ENCODE data around the gene ARRB1. TPM values are rescaled to one million over a fixed set of nuclear protein-coding genes. Genes with fewer than 3 reads are reported as not detected.

The ARRB1 gene
- polyA plus RNA-seq, 1 of the 3 experiments (the other 2 are of a cell fraction) = 7.0 TPM

DNA sequence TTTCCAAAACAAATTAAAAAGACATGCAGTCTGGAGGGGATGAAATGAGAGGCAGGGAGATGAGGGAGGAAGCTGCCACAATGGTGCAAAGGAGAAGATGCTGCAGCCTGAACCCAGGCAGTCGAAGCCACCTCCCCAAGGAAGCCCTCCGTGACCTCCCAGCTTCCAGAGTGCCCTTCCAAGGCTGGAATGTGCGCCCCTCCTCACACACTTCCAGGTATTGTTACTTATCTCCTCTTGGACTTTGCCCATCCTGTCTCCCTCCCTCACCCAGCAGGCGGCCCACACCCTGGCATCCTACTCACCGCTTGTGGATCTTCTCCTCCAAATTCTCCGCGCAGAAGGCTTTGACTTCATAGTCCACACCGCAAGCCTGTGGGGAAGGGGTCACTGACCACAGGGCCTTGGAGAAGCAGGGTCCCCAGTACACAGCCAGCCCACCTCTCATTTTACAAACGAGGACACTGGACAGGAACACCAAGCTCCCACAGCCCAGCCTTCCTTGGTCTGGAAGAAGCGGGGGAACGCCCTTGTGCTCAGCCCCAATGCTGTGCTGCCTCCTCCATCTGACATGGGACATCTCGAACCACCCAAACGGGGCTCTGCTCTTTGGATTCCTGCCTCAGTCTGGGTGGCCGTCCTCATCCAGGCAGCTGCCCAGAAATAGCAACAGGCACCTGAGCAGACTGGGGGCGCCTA lies 70.5 kb downstream of the ARRB1 start:
- TF ChIP-seq EZH2phosphoT487 (IDR thresholded peaks at IDR 0.05; ENCODE audit: borderline replicate concordance, low read depth) (no peak), NFIC (IDR thresholded peaks at IDR 0.05; ENCODE audit: borderline replicate concordance) (no peak), FOXM1 (IDR thresholded peaks at IDR 0.05; ENCODE audit: low read depth) (no peak), MXI1 (IDR thresholded peaks at IDR 0.05; ENCODE audit: low read depth, low read length) (no peak), EP300 (IDR thresholded peaks at IDR 0.05; ENCODE audit: borderline replicate concordance in 1 of 2, low read depth in 1 of 2, low read length in 1 of 2) (no peak), TEAD4 (IDR thresholded peaks at IDR 0.05; ENCODE audit: borderline replicate concordance, insufficient read depth) (no peak), ELF1 (IDR thresholded peaks at IDR 0.05) (no peak), TAF1 (IDR thresholded peaks at IDR 0.05; ENCODE audit: borderline replicate concordance, low read depth, low read length) (no peak), MEF2A (IDR thresholded peaks at IDR 0.05; ENCODE audit: borderline replicate concordance, low read depth) (no peak), JUND (IDR thresholded peaks at IDR 0.05) (no peak), POLR2AphosphoS5 (IDR thresholded peaks at IDR 0.05; ENCODE audit: low read depth, low read length) (no peak)
- TF ChIP-seq, protein P1, sequence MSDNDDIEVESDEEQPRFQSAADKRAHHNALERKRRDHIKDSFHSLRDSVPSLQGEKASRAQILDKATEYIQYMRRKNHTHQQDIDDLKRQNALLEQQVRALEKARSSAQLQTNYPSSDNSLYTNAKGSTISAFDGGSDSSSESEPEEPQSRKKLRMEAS (IDR thresholded peaks at IDR 0.05; ENCODE audit: low read depth) = no peak
- TF ChIP-seq, protein P2, sequence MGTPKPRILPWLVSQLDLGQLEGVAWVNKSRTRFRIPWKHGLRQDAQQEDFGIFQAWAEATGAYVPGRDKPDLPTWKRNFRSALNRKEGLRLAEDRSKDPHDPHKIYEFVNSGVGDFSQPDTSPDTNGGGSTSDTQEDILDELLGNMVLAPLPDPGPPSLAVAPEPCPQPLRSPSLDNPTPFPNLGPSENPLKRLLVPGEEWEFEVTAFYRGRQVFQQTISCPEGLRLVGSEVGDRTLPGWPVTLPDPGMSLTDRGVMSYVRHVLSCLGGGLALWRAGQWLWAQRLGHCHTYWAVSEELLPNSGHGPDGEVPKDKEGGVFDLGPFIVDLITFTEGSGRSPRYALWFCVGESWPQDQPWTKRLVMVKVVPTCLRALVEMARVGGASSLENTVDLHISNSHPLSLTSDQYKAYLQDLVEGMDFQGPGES (IDR thresholded peaks at IDR 0.05; ENCODE audit: low read depth, low read length) = no peak
- TF ChIP-seq, protein P3, sequence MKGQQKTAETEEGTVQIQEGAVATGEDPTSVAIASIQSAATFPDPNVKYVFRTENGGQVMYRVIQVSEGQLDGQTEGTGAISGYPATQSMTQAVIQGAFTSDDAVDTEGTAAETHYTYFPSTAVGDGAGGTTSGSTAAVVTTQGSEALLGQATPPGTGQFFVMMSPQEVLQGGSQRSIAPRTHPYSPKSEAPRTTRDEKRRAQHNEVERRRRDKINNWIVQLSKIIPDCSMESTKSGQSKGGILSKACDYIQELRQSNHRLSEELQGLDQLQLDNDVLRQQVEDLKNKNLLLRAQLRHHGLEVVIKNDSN (IDR thresholded peaks at IDR 0.05; ENCODE audit: borderline replicate concordance, low read depth) = no peak
- TF ChIP-seq, protein P4, sequence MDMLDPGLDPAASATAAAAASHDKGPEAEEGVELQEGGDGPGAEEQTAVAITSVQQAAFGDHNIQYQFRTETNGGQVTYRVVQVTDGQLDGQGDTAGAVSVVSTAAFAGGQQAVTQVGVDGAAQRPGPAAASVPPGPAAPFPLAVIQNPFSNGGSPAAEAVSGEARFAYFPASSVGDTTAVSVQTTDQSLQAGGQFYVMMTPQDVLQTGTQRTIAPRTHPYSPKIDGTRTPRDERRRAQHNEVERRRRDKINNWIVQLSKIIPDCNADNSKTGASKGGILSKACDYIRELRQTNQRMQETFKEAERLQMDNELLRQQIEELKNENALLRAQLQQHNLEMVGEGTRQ (IDR thresholded peaks at IDR 0.05; ENCODE audit: borderline replicate concordance, low read depth, low read length) = no peak
- Histone ChIP-seq H3K36me3 (replicated peaks in 1 of 2; ENCODE audit: control insufficient read depth in 1 of 2, insufficient read depth in 2 of 2, low read length in 1 of 2) (peaks cover 0 to 5% of the 10 kb centered on the region in 2 experiments), H3K9ac (no peak overlapping the region), H3K4me1 (ENCODE audit: control insufficient read depth in 1 of 2, insufficient read depth in 2 of 2, low read depth in 1 of 2, low read length in 1 of 2) (peaks cover 0 to 17% of the 10 kb centered on the region in 2 experiments; a peak in 1 of 4 replicates), H3K27ac (ENCODE audit: low read depth in 2 of 2, low read length in 1 of 2) (peak overlapping the region in 1 of 2 experiments; percentile 62; a peak in 2 of 4 replicates), H3K9me3 (no peaks in the 10 kb centered on the region), H2AFZ (ENCODE audit: low read depth) (no peak overlapping the region), H3K27me3 (ENCODE audit: insufficient read depth) (no peaks in the 10 kb centered on the region), H3K9me2 (no peaks in the 10 kb centered on the region), H3K79me2 (ENCODE audit: insufficient read depth) (no peaks in the 10 kb centered on the region), H3K4me2 (no peak overlapping the region), H3F3A (replicated peaks; ENCODE audit: insufficient read depth) (no peaks in the 10 kb centered on the region), H3K4me3 (ENCODE audit: low read depth in 2 of 2, low read length in 1 of 2) (no peak overlapping the region), H4K20me1 (ENCODE audit: insufficient read depth) (no peaks in the 10 kb centered on the region)
- DNase-seq = no peak
- ChIA-PET CTCF (interaction anchor here (0.5 to 27.4 kb wide), 55 partner anchors 9 to 578 kb away, joined by 3 to 701 read pairs (median 5); partner anchors contain the start of genes ARRB1, RPS3 and TPBGL), POLR2A (interaction anchor here (1.0 to 1.5 kb wide), 2 partner anchors 71 to 101 kb away, joined by 4 to 5 read pairs; no protein-coding TSS in a partner anchor)
- 83% methylated on average over 10 of the region's 15 CpGs for WGBS (ENCODE audit: low lambda C conversion rate)

All from SK-N-SH (cell line).